Measurements from ENCODE around the gene CNOT1. TPM values are rescaled to one million over a fixed set of nuclear protein-coding genes. Genes with fewer than 3 reads are reported as not detected.

CNOT1 gene
- total and polyA plus RNA-seq, 10 of the 15 experiments (the other 5 are each of a cell fraction or from before 2014, with no cell fraction given): 101 to 246 (median 175) TPM

GRCh38 chr16:58474296-58474695, 155.3 kb downstream of the CNOT1 start (continued):
- no peak for TF ChIP-seq ZBTB11 (CRISPR knock-in tag; IDR thresholded peaks at IDR 0.05)
- TF ChIP-seq RFX5 (IDR thresholded peaks at IDR 0.05; ENCODE audit: low read depth, low read length): no peak
- TF ChIP-seq CBFB (IDR thresholded peaks at IDR 0.05; ENCODE audit: low read depth): no peak
- no peak for TF ChIP-seq SMAD5 (IDR thresholded peaks at IDR 0.05; ENCODE audit: low read depth)
- no peak for TF ChIP-seq PRDM15 (CRISPR knock-in tag; IDR thresholded peaks at IDR 0.05)
- TF ChIP-seq NRF1 (conservative IDR thresholded peaks at IDR 0.05; ENCODE audit: low read depth, low read length): no peak
- no peak for TF ChIP-seq RBBP5 (conservative IDR thresholded peaks at IDR 0.05)
- TF ChIP-seq CHD2 (IDR thresholded peaks at IDR 0.05; ENCODE audit: borderline replicate concordance, low read depth, low read length): no peak
